Upper lobe of left lung (tissue), 6 donors: Measurements from ENCODE around the gene THOC5. TPM values are rescaled to one million over a fixed set of nuclear protein-coding genes. Genes with fewer than 3 reads are reported as not detected.
"Not testable (repeated sequence)": the region's sequence is repeated elsewhere in the genome, so short reads cannot be mapped to it uniquely, and the experiment has no call there.

Experiments
- ATAC-seq, 2 donors: fragments of 200-7000 bp; cut with Tn5 transposase; one replicate each; pipeline ENCODE4 v1.9.1; 2022; ENCODE audit warnings: mild to moderate bottlenecking in 2 of 2, moderate library complexity in 2 of 2; ENCODE audit not compliant: low FRiP score in 2 of 2
- DNase-seq, 2 donors: peaks; one replicate each; pipeline ENCODE4 v3.0.0-alpha.2; 2019 to 2020
- H3K27ac ChIP-seq, 4 donors: fragments of 200-600 bp; sonication (generic); one replicate each; pipeline ENCODE4 v1.5.1; 2016 to 2019
- H3K27me3 ChIP-seq, 4 donors: fragments of 200-600 bp; sonication (generic); one replicate each; pipeline ENCODE4 v1.5.1; 2017 to 2019
- H3K36me3 ChIP-seq, 4 donors: fragments of 200-600 bp; sonication (generic); one replicate each; pipeline ENCODE4 v1.5.1; 2016 to 2019
- H3K4me1 ChIP-seq, 4 donors: fragments of 200-600 bp; sonication (generic); one replicate each; pipeline ENCODE4 v1.5.1; 2018 to 2019
- H3K4me3 ChIP-seq, 4 donors: fragments of 200-600 bp; sonication (generic); one replicate each; pipeline ENCODE4 v1.5.1; 2017 to 2019; ENCODE audit warnings: mild to moderate bottlenecking in 2 of 4, moderate library complexity in 1 of 4
- H3K9me3 ChIP-seq, 4 donors: fragments of 200-600 bp; sonication (generic); one replicate each; pipeline ENCODE4 v1.5.1; 2018 to 2019
- CTCF ChIP-seq, 6 experiments: fragments of 450-650 bp in 4 of 6; fragments of 200-600 bp in 2 of 6; sonication (generic) in 2 of 6; IDR thresholded peaks; one replicate each; pipeline ENCODE4 v1.5.1; 2016 to 2019; ENCODE audit warnings: antibody characterized with exemption in 6 of 6
- EP300 ChIP-seq, 4 donors: sonication (generic); formaldehyde crosslinking; IDR thresholded peaks; one replicate each; pipeline ENCODE4 v1.5.1; 2017; ENCODE audit warnings: antibody characterized with exemption in 4 of 4, control low read depth in 2 of 4
- POLR2A ChIP-seq, 4 donors: fragments of 450-650 bp; IDR thresholded peaks; one replicate each; pipeline ENCODE4 v1.5.1; 2016 to 2017; ENCODE audit warnings: antibody characterized with exemption in 4 of 4, mild to moderate bottlenecking in 2 of 4
- POLR2AphosphoS5 ChIP-seq, 2 donors: sonication (generic); formaldehyde crosslinking; IDR thresholded peaks; one replicate each; pipeline ENCODE4 v1.5.1; 2017; ENCODE audit warnings: antibody characterized with exemption in 2 of 2
- WGBS, 2 donors: methylation state at CpG; one replicate each; pipeline ENCODE4 v1.1.5; 2017 to 2018; 5-methylcytosine and 5-hydroxymethylcytosine counted together
- total RNA-seq, 6 donors: library from RNA; depleted of rRNA in 4 of 6; stranded (reverse); fragments of >200 nt in 4 of 6; gene quantifications; one replicate each; pipeline versions ENCODE4 v1.1.0 to v1.2.1, GENCODE V29; 2016 to 2021
- donor health status: DM: no; HTN: no; CAD: no; lungs with moderate emphysema.
- donor health status: DM: no; HTN: yes; CAD: no; lungs with severe emphysema.

The THOC5 gene
- total RNA-seq, 6 donors from 2014 or later, result 30.1 to 126 (median 57.4) TPM

GRCh38 chr22:29587938-29588699, 34.6 kb upstream of the THOC5 start:
- DNase-seq (no peak), ATAC-seq (peak; percentile 45 to 73)
- 85 to 86% methylated on average over 7 to 9 of the region's 9 CpGs for WGBS, 2 donors
- no peaks in the 10 kb centered on the region for H3K27me3 ChIP-seq
- H3K9me3 ChIP-seq, result no peaks in the 10 kb centered on the region
- H3K4me1 ChIP-seq, result peaks cover 0 to 3% (median 0%) of the 10 kb centered on the region in 4 donors
- no peak overlapping the region for H3K27ac ChIP-seq
- no peaks in the 10 kb centered on the region for H3K36me3 ChIP-seq
- H3K4me3 ChIP-seq, result no peak overlapping the region
- TF ChIP-seq POLR2AphosphoS5 (IDR thresholded peaks at IDR 0.05) (no peak), CTCF (IDR thresholded peaks at IDR 0.05) (no peak)

GRCh38 chr22:29586193-29586705, 32.7 kb upstream of the THOC5 start:
- not testable (repeated sequence) for H3K4me3 ChIP-seq, H3K36me3 ChIP-seq, ATAC-seq, H3K27ac ChIP-seq, H3K4me1 ChIP-seq, DNase-seq, H3K9me3 ChIP-seq, H3K27me3 ChIP-seq
- WGBS, 2 donors, result 87 to 91% methylated on average over 4 of the region's 4 CpGs

GRCh38 chr22:29584975-29585374, 31.4 kb upstream of the THOC5 start:
- no peaks in the 10 kb centered on the region for H3K9me3 ChIP-seq
- 67 to 94% methylated on average over 2 to 5 of the region's 5 CpGs for WGBS, 2 donors
- TF ChIP-seq EP300 (IDR thresholded peaks at IDR 0.05) (no peak), POLR2A (IDR thresholded peaks at IDR 0.05) (no peak), POLR2AphosphoS5 (IDR thresholded peaks at IDR 0.05) (no peak), CTCF (IDR thresholded peaks at IDR 0.05) (no peak)

GRCh38 chr22:29581799-29582198, 28.2 kb upstream of the THOC5 start:
- Histone ChIP-seq H3K27me3 (no peaks in the 10 kb centered on the region), H3K4me1 (peaks cover 4 to 14% (median 7%) of the 10 kb centered on the region in 4 donors), H3K27ac (peak overlapping the region in 2 of 4 donors; percentile 56 to 77), H3K4me3 (peak overlapping the region in 3 of 4 donors; percentile 75 to 88 (median 77)), H3K9me3 (no peaks in the 10 kb centered on the region), H3K36me3 (no peaks in the 10 kb centered on the region)
- TF ChIP-seq CTCF (IDR thresholded peaks at IDR 0.05) (no peak), POLR2A (IDR thresholded peaks at IDR 0.05) (no peak), POLR2AphosphoS5 (IDR thresholded peaks at IDR 0.05) (no peak), EP300 (IDR thresholded peaks at IDR 0.05) (no peak)
- ATAC-seq, result peak in 1 of 2 donors; percentile 55
- DNase-seq, result peak in 1 of 2 donors; percentile 69
- 75 to 80% methylated on average over 12 of the region's 12 CpGs for WGBS, 2 donors

More at GRCh38 chr22:29584975-29585374, 31.4 kb upstream of the THOC5 start:
- Histone ChIP-seq H3K27ac (no peak overlapping the region), H3K4me1 (peaks cover 4 to 14% (median 7%) of the 10 kb centered on the region in 4 donors), H3K36me3 (no peaks in the 10 kb centered on the region), H3K27me3 (no peaks in the 10 kb centered on the region), H3K4me3 (no peak overlapping the region)
- ATAC-seq (no peak), DNase-seq (no peak)

- no peaks in the 10 kb centered on the region for H3K36me3 ChIP-seq
- H3K9me3 ChIP-seq, result no peaks in the 10 kb centered on the region
- TF ChIP-seq POLR2A (IDR thresholded peaks at IDR 0.05) (no peak), CTCF (IDR thresholded peaks at IDR 0.05) (no peak), POLR2AphosphoS5 (IDR thresholded peaks at IDR 0.05) (no peak), EP300 (IDR thresholded peaks at IDR 0.05) (no peak)
- peak overlapping the region; percentile 44 to 77 (median 58) for H3K27ac ChIP-seq
- no peak for ATAC-seq
- H3K4me3 ChIP-seq, result peak overlapping the region; percentile 65 to 88 (median 76)
- H3K27me3 ChIP-seq, result no peaks in the 10 kb centered on the region
- DNase-seq, result no peak
- H3K4me1 ChIP-seq, result peaks cover 4 to 14% (median 7%) of the 10 kb centered on the region in 4 donors
- WGBS, 2 donors, result 32 to 51% methylated on average over 6 to 8 of the region's 8 CpGs
Measured at GRCh38 chr22:29580200-29580810, 26.7 kb upstream of the THOC5 start.
